DND-41 (cell line): ENCODE data around the gene BCAS3.

ENCODE experiments used
- CTCF ChIP-seq: IDR thresholded peaks from 2 replicates; pipeline ENCODE4 v1.5.1; 2012; ENCODE audit warnings: borderline replicate concordance, low read length, moderate library complexity, mild to moderate bottlenecking; ENCODE audit not compliant: poor library complexity, severe bottlenecking; ENCODE audit errors: extremely low read depth
- EZH2 ChIP-seq: IDR thresholded peaks from 3 replicates; pipeline ENCODE4 v1.6.1; 2012; ENCODE audit warnings: borderline replicate concordance, low read depth, mild to moderate bottlenecking, moderate library complexity, low read length, inconsistent platforms; ENCODE audit not compliant: severe bottlenecking

GRCh38 chr17:61335105-61335844 is 657.6 kb downstream of the BCAS3 start:
- TF ChIP-seq CTCF (no peak), EZH2 (no peak)
